Activated CD8-positive, alpha-beta T cell treated with anti-CD3 and anti-CD28 coated beads for 36 hours (primary cell): ENCODE measurements around the gene PTP4A1. TPM values are rescaled to one million over a fixed set of nuclear protein-coding genes. Genes with fewer than 3 reads are reported as not detected.

ENCODE experiments used
- ATAC-seq: fragments of 200-7000 bp; cut with Tn5 transposase; one replicate; pipeline ENCODE4 v1.10.0; 2021; ENCODE audit warnings: mild to moderate bottlenecking, moderate library complexity
- CTCF ChIA-PET: fragments of 350-600 bp; sonication (Branson Sonifier 250); formaldehyde crosslinking; loops from one replicate; lab custom pipeline; 2021; ENCODE audit warnings: antibody characterized with exemption; lab: Charles Lee
- POLR2A ChIA-PET: fragments of 350-600 bp; sonication (Branson Sonifier 250); formaldehyde crosslinking; loops from one replicate; lab custom pipeline; 2021; ENCODE audit warnings: antibody characterized with exemption; lab: Charles Lee
- DNase-seq: peaks from one replicate; pipeline ENCODE4 v3.0.0-alpha.2; 2020
- H3K27ac Mint-ChIP-seq: one replicate; pipeline ENCODE4 v1.8.0; 2021; ENCODE audit warnings: mild to moderate bottlenecking, mixed read lengths
- H3K27me3 Mint-ChIP-seq: one replicate; pipeline ENCODE4 v1.8.0; 2021; ENCODE audit warnings: mixed read lengths
- H3K36me3 Mint-ChIP-seq: one replicate; pipeline ENCODE4 v1.8.0; 2021; ENCODE audit warnings: low read depth, mixed read lengths
- H3K4me1 Mint-ChIP-seq: one replicate; pipeline ENCODE4 v1.8.0; 2021; ENCODE audit warnings: low read depth, mixed read lengths
- H3K4me3 Mint-ChIP-seq: one replicate; pipeline ENCODE4 v1.8.0; 2021; ENCODE audit warnings: mild to moderate bottlenecking, moderate library complexity, mixed read lengths
- H3K9me3 Mint-ChIP-seq: one replicate; pipeline ENCODE4 v1.8.0; 2021; ENCODE audit warnings: mixed read lengths
- CTCF ChIP-seq: fragments of 200-600 bp; IDR thresholded peaks from one replicate; pipeline ENCODE4 v1.8.0; 2022; ENCODE audit warnings: antibody characterized with exemption, mild to moderate bottlenecking
- intact Hi-C: fragments of 100-400 bp; cut with micrococcal nuclease; formaldehyde crosslinking; loops from one replicate; pipeline ENCODE4 v1.10.0; 2022
- total RNA-seq, 2 experiments: library from RNA; stranded (reverse); gene quantifications; one replicate each; pipeline ENCODE4 v1.2.3, GENCODE V29; 2021

Gene PTP4A1
- total RNA-seq, 2 experiments from 2014 or later, result 52.6 to 54.7 TPM

- H3K4me1 Mint-ChIP-seq, result no peaks in the 10 kb centered on the region
Observed at GRCh38 chr6:63553900-63554299, 18.4 kb upstream of the PTP4A1 start.

DNA sequence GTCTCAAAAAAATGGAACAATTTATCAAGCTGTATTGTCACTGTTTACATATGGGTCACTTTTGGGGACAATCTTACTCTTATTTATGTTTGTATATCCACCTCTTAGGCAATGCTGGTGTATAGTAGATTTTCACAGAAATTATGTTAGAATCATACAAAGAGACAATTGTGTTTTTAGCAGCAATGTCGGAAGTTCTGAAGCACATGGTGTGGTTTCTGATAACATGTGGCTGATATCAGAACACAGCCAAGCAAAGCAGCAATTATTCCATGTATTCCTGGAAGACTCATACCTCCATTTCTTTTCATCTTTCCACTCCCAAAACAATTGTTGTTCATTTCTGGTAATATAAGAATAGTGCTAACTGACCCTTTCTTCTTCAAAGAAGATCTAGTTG lies 17.5 kb upstream of the PTP4A1 start:
- H3K36me3 Mint-ChIP-seq, result no peaks in the 10 kb centered on the region
- CTCF ChIA-PET, result no interaction called here
- no peak for TF ChIP-seq CTCF
- no peaks in the 10 kb centered on the region for H3K4me1 Mint-ChIP-seq
- intact Hi-C loops, result no loop called here
- no peak overlapping the region for H3K4me3 Mint-ChIP-seq
- DNase-seq (no peak), ATAC-seq (no peak)
- no peaks in the 10 kb centered on the region for H3K9me3 Mint-ChIP-seq
- no peak overlapping the region for H3K27ac Mint-ChIP-seq
- H3K27me3 Mint-ChIP-seq, result peaks cover 15% of the 10 kb centered on the region
- POLR2A ChIA-PET, result no interaction called here

More at GRCh38 chr6:63553900-63554299, 18.4 kb upstream of the PTP4A1 start:
- DNase-seq (no peak), ATAC-seq (no peak)
- Mint-ChIP-seq H3K36me3 (no peaks in the 10 kb centered on the region), H3K27me3 (peaks cover 15% of the 10 kb centered on the region), H3K4me3 (no peak overlapping the region), H3K9me3 (no peaks in the 10 kb centered on the region), H3K27ac (no peak overlapping the region)
- no peak for TF ChIP-seq CTCF
- POLR2A ChIA-PET, result no interaction called here
- intact Hi-C loops, result no loop called here
- CTCF ChIA-PET, result no interaction called here

DNA sequence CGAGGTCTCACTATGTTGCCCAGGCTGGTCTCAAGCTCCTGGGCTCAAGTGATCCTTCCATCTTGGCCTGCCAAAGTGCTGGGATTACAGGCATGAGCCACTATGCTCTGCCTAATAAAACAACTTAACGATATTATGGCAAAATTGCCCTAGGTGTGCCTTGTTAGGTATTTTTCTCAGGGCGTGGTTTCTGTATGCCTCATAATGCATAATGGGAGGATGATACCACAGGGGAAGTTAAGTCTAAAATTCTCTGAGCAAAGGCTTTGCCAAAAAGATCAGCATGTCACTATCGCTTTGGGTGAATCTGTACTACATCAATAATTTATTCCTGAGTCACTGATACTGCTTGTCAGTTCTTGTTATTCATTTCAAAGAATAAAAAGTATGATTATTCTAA lies 15.9 kb upstream of the PTP4A1 start:
- intact Hi-C loops, result no loop called here
- Mint-ChIP-seq H3K9me3 (no peaks in the 10 kb centered on the region), H3K36me3 (no peaks in the 10 kb centered on the region), H3K4me1 (no peaks in the 10 kb centered on the region), H3K4me3 (no peak overlapping the region), H3K27ac (no peak overlapping the region), H3K27me3 (peaks cover 15% of the 10 kb centered on the region)
- ChIA-PET POLR2A (no interaction called here), CTCF (no interaction called here)
- ATAC-seq (no peak), DNase-seq (no peak)
- no peak for TF ChIP-seq CTCF

GRCh38 chr6:63558278-63558677 lies 14.0 kb upstream of the PTP4A1 start:
- ATAC-seq, result no peak
- no peak for TF ChIP-seq CTCF
- Mint-ChIP-seq H3K27ac (no peak overlapping the region), H3K36me3 (no peaks in the 10 kb centered on the region), H3K27me3 (peaks cover 15% of the 10 kb centered on the region), H3K9me3 (no peaks in the 10 kb centered on the region), H3K4me3 (no peak overlapping the region), H3K4me1 (no peaks in the 10 kb centered on the region)
- POLR2A ChIA-PET, result no interaction called here
- intact Hi-C loops, result no loop called here
- CTCF ChIA-PET, result no interaction called here
- DNase-seq, result no peak

- ChIA-PET POLR2A (interaction anchor here (0.6 kb wide), 1 partner anchor 23 kb away, joined by 3 read pairs; no protein-coding TSS in a partner anchor), CTCF (no interaction called here)
- ATAC-seq, result no peak
- intact Hi-C loops, result no loop called here
- DNase-seq, result no peak
- H3K4me3 Mint-ChIP-seq, result no peak overlapping the region
- no peaks in the 10 kb centered on the region for H3K4me1 Mint-ChIP-seq
- no peaks in the 10 kb centered on the region for H3K9me3 Mint-ChIP-seq
- peaks cover 7% of the 10 kb centered on the region for H3K27me3 Mint-ChIP-seq
- H3K27ac Mint-ChIP-seq, result no peak overlapping the region
- no peak for TF ChIP-seq CTCF
- no peaks in the 10 kb centered on the region for H3K36me3 Mint-ChIP-seq
Observed at GRCh38 chr6:63560801-63561287, 11.4 kb upstream of the PTP4A1 start.
